Tongue (tissue), 2 donors: Measurements from ENCODE around the gene HBD. TPM values are rescaled to one million over a fixed set of nuclear protein-coding genes. Genes with fewer than 3 reads are reported as not detected.
"Not testable (repeated sequence)": the region's sequence is repeated elsewhere in the genome, so short reads cannot be mapped to it uniquely, and the experiment has no call there.

Source experiments
- DNase-seq: peaks from one replicate; pipeline ENCODE4 v3.0.0-alpha.2; 2015
- total RNA-seq: library from RNA; depleted of rRNA; stranded (reverse); fragments of >200 nt; gene quantifications from one replicate; pipeline ENCODE4 v1.2.3, GENCODE V29; 2014

Gene HBD
- total RNA-seq, 1 donor from 2014 or later = not detected

- DNase-seq = no peak
Observed at GRCh38 chr11:5252919-5253265, 18.6 kb upstream of the HBD start.

- DNase-seq = no peak
Observed at GRCh38 chr11:5252192-5252918, 18.1 kb upstream of the HBD start.

GRCh38 chr11:5251746-5252145 lies 17.5 kb upstream of the HBD start:
- DNase-seq = no peak

- DNase-seq = no peak
Observed at GRCh38 chr11:5250543-5251204, 16.4 kb upstream of the HBD start.

GRCh38 chr11:5249807-5250396 lies 15.6 kb upstream of the HBD start, which contains the start of gene HBG1:
Gene HBG1, minus strand, starts transcription at chr11:5249857. Its CDS starts 53 bp downstream, at chr11:5249804.
- DNase-seq = not testable (repeated sequence)

- DNase-seq = not testable (repeated sequence)
Observed at GRCh38 chr11:5248498-5248897, 14.2 kb upstream of the HBD start.

GRCh38 chr11:5247472-5248192 lies 13.3 kb upstream of the HBD start:
- DNase-seq = no peak

GRCh38 chr11:5246772-5247471 lies 12.6 kb upstream of the HBD start:
- DNase-seq = no peak

- no peak for DNase-seq
Observed at GRCh38 chr11:5245155-5245554, 10.9 kb upstream of the HBD start.

- no peak for DNase-seq
Observed at GRCh38 chr11:5243816-5244180, 9.5 kb upstream of the HBD start.

- DNase-seq = no peak
Observed at GRCh38 chr11:5242933-5243815, 8.9 kb upstream of the HBD start.

GRCh38 chr11:5242208-5242607 lies 7.9 kb upstream of the HBD start:
- no peak for DNase-seq

GRCh38 chr11:5241458-5241857 lies 7.2 kb upstream of the HBD start:
- DNase-seq = no peak

- DNase-seq = no peak
Observed at GRCh38 chr11:5240458-5240857, 6.2 kb upstream of the HBD start.

GRCh38 chr11:5240056-5240455 lies 5.8 kb upstream of the HBD start:
- no peak for DNase-seq

- no peak for DNase-seq
Observed at GRCh38 chr11:5239046-5239445, 4.8 kb upstream of the HBD start.

GRCh38 chr11:5238486-5238885 lies 4.2 kb upstream of the HBD start:
- DNase-seq = no peak

- no peak for DNase-seq
Observed at GRCh38 chr11:5237420-5237819, 3.1 kb upstream of the HBD start.

GRCh38 chr11:5235364-5236095 lies 1.2 kb upstream of the HBD start:
- DNase-seq = no peak

GRCh38 chr11:5233307-5233706 lies 976 bp downstream of the HBD start:
- DNase-seq = no peak

GRCh38 chr11:5232821-5233220 lies 1.5 kb downstream of the HBD start:
- DNase-seq = no peak
